Spleen (tissue), 11 donors: ENCODE results near the gene APOBEC3F. TPM values are rescaled to one million over a fixed set of nuclear protein-coding genes. Genes with fewer than 3 reads are reported as not detected.

Experiments
- DNase-seq: peaks from one replicate; pipeline ENCODE4 v3.0.0-alpha.2; 2020
- H3K27ac ChIP-seq, 8 donors: fragments of 200-600 bp; sonication (generic) in 7 of 8; 1 replicate in 4 of 8; 2 replicates in 4 of 8; pipeline versions ENCODE4 v1.5.0 to v1.8.0; 2016 to 2021; ENCODE audit warnings: inconsistent platforms in 4 of 8, mild to moderate bottlenecking in 4 of 8, moderate library complexity in 1 of 8
- H3K27me3 ChIP-seq, 7 donors: fragments of 200-600 bp; sonication (generic) in 6 of 7; replicated peaks in 1 of 7; 1 replicate in 4 of 7; 2 replicates in 3 of 7; pipeline versions ENCODE4 v1.5.0 to v1.8.0; 2016 to 2021; ENCODE audit warnings: inconsistent platforms in 3 of 7, mild to moderate bottlenecking in 1 of 7
- H3K36me3 ChIP-seq, 6 donors: fragments of 200-600 bp; sonication (generic) in 5 of 6; 1 replicate in 4 of 6; 2 replicates in 2 of 6; pipeline versions ENCODE4 v1.5.0 to v1.8.0; 2016 to 2021; ENCODE audit warnings: inconsistent platforms in 2 of 6
- H3K4me1 ChIP-seq, 6 donors: fragments of 200-600 bp; sonication (generic) in 5 of 6; 1 replicate in 3 of 6; 2 replicates in 3 of 6; pipeline versions ENCODE4 v1.5.0 to v1.8.0; 2016 to 2021; ENCODE audit warnings: inconsistent platforms in 3 of 6
- H3K4me3 ChIP-seq, 8 donors: fragments of 200-600 bp; sonication (generic) in 7 of 8; 1 replicate in 4 of 8; 2 replicates in 4 of 8; pipeline versions ENCODE4 v1.5.0 to v1.8.0; 2016 to 2021; ENCODE audit warnings: inconsistent platforms in 4 of 8, mild to moderate bottlenecking in 4 of 8, moderate library complexity in 2 of 8
- H3K9me3 ChIP-seq, 8 donors: fragments of 200-600 bp; sonication (generic) in 7 of 8; 1 replicate in 4 of 8; 2 replicates in 4 of 8; pipeline versions ENCODE4 v1.5.0 to v1.8.0; 2016 to 2021; ENCODE audit warnings: inconsistent platforms in 4 of 8
- CTCF ChIP-seq, 11 experiments: fragments of 200-600 bp in 7 of 11; fragments of 450-650 bp in 4 of 11; sonication (generic) in 4 of 11; IDR thresholded peaks in 8 of 11; conservative IDR thresholded peaks in 3 of 11; 1 replicate in 7 of 11; 2 replicates in 4 of 11; pipeline versions ENCODE4 v1.4.0 to v1.8.0; 2016 to 2021; ENCODE audit warnings: antibody characterized with exemption in 11 of 11, inconsistent platforms in 4 of 11, mild to moderate bottlenecking in 1 of 11
- POLR2A ChIP-seq, 3 donors: fragments of 450-650 bp; IDR thresholded peaks; one replicate each; pipeline ENCODE4 v1.5.1; 2017; ENCODE audit warnings: antibody characterized with exemption in 3 of 3, mild to moderate bottlenecking in 1 of 3
- POLR2AphosphoS5 ChIP-seq, 3 donors: sonication (generic); formaldehyde crosslinking; IDR thresholded peaks; one replicate each; pipeline ENCODE4 v1.5.1; 2017; ENCODE audit warnings: antibody characterized with exemption in 3 of 3
- WGBS, 5 donors: extraction: QIAGEN DNeasy Blood & Tissue Kit in 3 of 5; methylation state at CpG; one replicate each; pipeline versions ENCODE4 v1.1.5 to v1.1.7; 2013 to 2018; 5-methylcytosine and 5-hydroxymethylcytosine counted together
- intact Hi-C: fragments of 100-400 bp; cut with DNase I; formaldehyde crosslinking; loops from one replicate; pipeline ENCODE4 v1.15.0; 2023; ENCODE audit warnings: low total_unique reads
- polyA plus RNA-seq, 3 donors: library from polyadenylated mRNA; stranded (reverse); fragments of 200-250 nt; gene quantifications; one replicate each; pipeline ENCODE4 v1.2.1, GENCODE V29; 2013
- total RNA-seq, 7 donors: library from RNA; depleted of rRNA in 3 of 7; stranded (reverse); fragments of >200 nt in 3 of 7; fragmentation: NEBNext Ultra II Directional in 4 of 7; extraction: Animal tissue kit (Norgen Biotek cat#: 25700) in 4 of 7; gene quantifications; one replicate each; pipeline versions ENCODE4 v1.1.0 to v1.2.1, GENCODE V29; 2016 to 2021
- donor health status: healthy with polysubstance abuse.
- donor health status: DM: no; HTN: no; CAD: no; lungs with moderate emphysema.
- donor health status: DM: no; HTN: no; CAD: no.
- donor health status: Bipolar disorder and iron deficiency.
- donor health status: healthy.
- donor health status: DM: no; HTN: no; CAD: no.
- donor health status: DM: yes; HTN: yes; CAD: no.

APOBEC3F gene
- total and polyA plus RNA-seq, 10 donors = 5.4 to 31.5 (median 15.7) TPM

GRCh38 chr22:39088685-39089032 lies 48.0 kb downstream of the APOBEC3F start:
- WGBS, 5 donors = 88 to 97% (median 91%) methylated on average over 5 of the region's 5 CpGs; no CpG with 5 or more reads in 1 of the 5 donors
- H3K36me3 ChIP-seq = peaks cover 0 to 37% (median 10%) of the 10 kb centered on the region in 6 donors
- DNase-seq = no peak
- H3K4me3 ChIP-seq = no peak overlapping the region
- intact Hi-C loops = no loop called here
- H3K27me3 ChIP-seq = no peaks in the 10 kb centered on the region
- TF ChIP-seq POLR2AphosphoS5 (IDR thresholded peaks at IDR 0.05) (no peak), POLR2A (IDR thresholded peaks at IDR 0.05) (no peak), CTCF (IDR thresholded peaks at IDR 0.05 in 8 of 11, conservative IDR thresholded peaks at IDR 0.05 in 3 of 11) (no peak)
- H3K27ac ChIP-seq = peak overlapping the region in 3 of 8 donors; percentile 49 to 92 (median 88)
- H3K4me1 ChIP-seq = peaks cover 6 to 84% (median 42%) of the 10 kb centered on the region in 6 donors
- H3K9me3 ChIP-seq = no peaks in the 10 kb centered on the region

- peaks cover 9 to 86% (median 54%) of the 10 kb centered on the region in 6 donors for H3K4me1 ChIP-seq
- no peaks in the 10 kb centered on the region for H3K9me3 ChIP-seq
- H3K27ac ChIP-seq = peak overlapping the region; percentile 63 to 92 (median 79)
- TF ChIP-seq CTCF (IDR thresholded peaks at IDR 0.05 in 8 of 11, conservative IDR thresholded peaks at IDR 0.05 in 3 of 11) (no peak), POLR2AphosphoS5 (IDR thresholded peaks at IDR 0.05) (no peak), POLR2A (IDR thresholded peaks at IDR 0.05) (no peak)
- WGBS, 5 donors = 74 to 90% (median 79%) methylated on average over 6 of the region's 6 CpGs
- peaks cover 0 to 25% (median 4%) of the 10 kb centered on the region in 6 donors for H3K36me3 ChIP-seq
- peak overlapping the region in 1 of 8 donors; percentile 56 for H3K4me3 ChIP-seq
- intact Hi-C loops = no loop called here
- DNase-seq = no peak
- H3K27me3 ChIP-seq = no peaks in the 10 kb centered on the region
Measured at GRCh38 chr22:39089928-39090327, 49.3 kb downstream of the APOBEC3F start.

GRCh38 chr22:39090426-39091064 lies 49.9 kb downstream of the APOBEC3F start:
- Histone ChIP-seq H3K9me3 (no peaks in the 10 kb centered on the region), H3K27ac (peak overlapping the region; percentile 63 to 92 (median 79)), H3K27me3 (no peaks in the 10 kb centered on the region), H3K36me3 (peaks cover 0 to 21% (median 4%) of the 10 kb centered on the region in 6 donors), H3K4me1 (peaks cover 9 to 92% (median 60%) of the 10 kb centered on the region in 6 donors), H3K4me3 (peak overlapping the region in 2 of 8 donors; percentile 9 to 56)
- DNase-seq = peak; percentile 94
- no peak for TF ChIP-seq CTCF (IDR thresholded peaks at IDR 0.05 in 8 of 11, conservative IDR thresholded peaks at IDR 0.05 in 3 of 11)
- peak; percentile 84 to 87 (median 86) for TF ChIP-seq POLR2AphosphoS5 (IDR thresholded peaks at IDR 0.05)
- WGBS, 5 donors = 27 to 56% (median 32%) methylated on average over 7 to 15 of the region's 15 CpGs
- intact Hi-C loops = no loop called here
